ENCODE measurements around the gene MGA. TPM values are rescaled to one million over a fixed set of nuclear protein-coding genes. Genes with fewer than 3 reads are reported as not detected.

MGA gene
- total RNA-seq = 37.1 and 55.8 TPM in 2 replicates

DNA sequence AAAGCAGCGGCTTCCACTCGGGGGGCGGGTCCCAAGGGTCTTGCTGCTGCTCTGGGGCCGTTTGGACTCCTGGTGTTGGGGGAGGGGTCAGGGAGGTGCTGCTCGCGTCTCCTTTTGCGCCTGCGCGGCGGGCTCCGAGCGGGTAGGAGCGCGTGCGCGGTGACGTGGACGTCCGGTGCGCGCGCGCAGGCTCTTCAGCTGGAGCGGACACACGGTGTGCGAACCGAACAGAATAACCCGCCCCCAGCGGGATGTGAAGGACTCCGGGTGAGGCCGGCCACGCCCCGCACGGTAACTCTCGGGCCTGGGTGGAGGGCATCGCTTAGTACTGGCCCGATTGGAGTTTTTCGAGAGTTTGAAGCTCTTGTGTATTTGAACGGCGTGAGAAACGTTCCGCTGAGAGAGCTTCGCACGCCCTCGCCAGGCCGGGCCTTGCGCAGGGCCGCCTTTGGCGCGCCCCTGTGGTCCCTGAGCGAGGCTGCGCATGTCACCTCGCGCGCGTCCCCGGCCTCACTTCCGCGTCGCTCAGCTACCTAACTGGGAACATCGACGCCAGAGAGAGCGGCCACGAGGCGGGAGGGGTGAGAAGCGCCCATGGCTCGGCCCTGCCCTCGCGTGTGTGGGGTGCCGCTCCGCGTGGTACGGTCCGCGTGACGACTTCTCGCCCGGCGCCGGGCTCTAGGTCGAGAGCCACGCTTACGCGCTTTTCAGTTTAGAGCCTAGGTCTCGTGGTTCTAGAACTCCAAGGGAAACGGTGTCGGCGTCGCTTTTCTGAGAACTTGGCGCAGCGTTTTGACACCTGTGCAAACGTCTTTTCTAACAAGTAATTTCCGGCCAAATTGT lies at the start of gene MGA:
Gene MGA (plus strand): TSS at position 171 of the 843 bp plus-strand sequence.

GRCh38 chr15:41774062-41774881 lies 114.1 kb downstream of the MGA start, which contains the start of gene MAPKBP1:
Gene MAPKBP1 (plus strand): TSS chr15:41774484. CDS start chr15:41775276, 792 bp downstream.

Other genes with a start within 250 kb of the MGA start
- gene RTF1, start 243.3 kb upstream of the MGA start, total RNA-seq = 16.3 and 20.9 TPM in 2 replicates
- gene ITPKA, start 166.5 kb upstream of the MGA start, total RNA-seq = 0.59 and 1.8 TPM in 2 replicates
- under 0.01 and 0.18 TPM in 2 replicates for gene LTK, start 146.6 kb upstream of the MGA start, total RNA-seq
- gene RPAP1, start 116.1 kb upstream of the MGA start, total RNA-seq = 19.0 and 75.9 TPM in 2 replicates
- 4.2 and 9.6 TPM in 2 replicates for gene TYRO3, start 101.2 kb upstream of the MGA start, total RNA-seq
- gene MAPKBP1, start 114.1 kb downstream of the MGA start, total RNA-seq = 27.3 and 30.5 TPM in 2 replicates
- 1.8 and 2.3 TPM in 2 replicates for gene JMJD7, start 167.7 kb downstream of the MGA start, total RNA-seq
- gene PLA2G4B, start 178.4 kb downstream of the MGA start, total RNA-seq = 1.5 and 1.8 TPM in 2 replicates
- 0.59 and 1.8 TPM in 2 replicates for gene SPTBN5, start 233.6 kb downstream of the MGA start, total RNA-seq